Measurements from ENCODE around the gene CPEB4. TPM values are rescaled to one million over a fixed set of nuclear protein-coding genes. Genes with fewer than 3 reads are reported as not detected.

Gene CPEB4
- total and polyA plus RNA-seq, 2 experiments from 2014 or later = 6.2 to 11.6 TPM

DNA sequence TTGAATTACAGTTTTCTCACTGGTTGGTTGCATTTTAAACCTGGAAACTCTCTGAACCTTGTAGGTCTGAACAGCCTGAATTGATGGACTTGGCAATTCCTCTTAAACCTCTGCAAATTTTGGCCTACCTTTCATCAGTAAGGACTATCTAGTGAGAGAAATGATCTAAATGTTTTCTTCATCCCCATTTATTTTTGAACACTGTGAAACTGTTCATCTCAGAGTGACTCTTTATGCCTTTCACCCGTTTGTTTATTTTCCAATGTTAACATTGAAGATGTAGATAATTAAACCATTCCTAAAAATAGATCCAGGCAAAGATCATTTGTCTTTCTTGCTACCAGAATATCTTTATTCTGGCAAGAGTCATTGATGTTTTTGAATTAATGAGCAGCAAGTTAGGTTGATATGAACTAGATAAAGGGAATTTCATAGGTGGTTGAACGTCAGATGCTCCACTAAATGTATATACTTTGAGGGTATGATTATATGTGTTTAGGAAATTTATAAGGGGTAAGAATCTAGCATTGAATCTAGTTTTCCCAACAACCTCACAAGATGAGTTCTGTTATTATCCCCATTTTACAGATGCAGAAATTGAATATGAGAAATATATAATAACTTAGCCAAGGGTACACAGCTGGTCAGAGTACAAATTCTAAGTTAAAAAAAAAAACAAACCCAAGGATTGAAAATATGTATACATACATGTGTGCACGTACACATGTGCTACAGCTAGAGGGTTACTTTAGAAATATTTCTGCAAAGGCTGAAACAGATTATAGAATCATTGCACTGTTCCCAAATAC is 3.4 kb downstream of the CPEB4 start:
- H3K36me3 ChIP-seq (ENCODE audit: low read depth) = no peaks in the 10 kb centered on the region
- peak overlapping the region; percentile 52 for H3K27ac ChIP-seq
- peaks cover 84% of the 10 kb centered on the region for H3K79me2 ChIP-seq (ENCODE audit: insufficient read depth)
- no peaks in the 10 kb centered on the region for H3F3A ChIP-seq (ENCODE audit: insufficient read depth)
- H3K4me3 ChIP-seq = peak overlapping the region; percentile 100
- no peaks in the 10 kb centered on the region for H4K20me1 ChIP-seq (ENCODE audit: insufficient read depth)
- peak overlapping the region; percentile 90 for H3K9ac ChIP-seq
- peak; percentile 31 for DNase-seq
- 43 to 44% methylated on average over 3 of the region's 3 CpGs for WGBS, 2 experiments (ENCODE audit: low coverage in 1 of 2, low lambda C conversion rate in 2 of 2, missing lambda C conversion rate in 2 of 2)
- peak overlapping the region; percentile 92 for H3K4me2 ChIP-seq (ENCODE audit: unreplicated experiment)
- in situ Hi-C loops (cut with MboI) = no loop called here
- H3K9me3 ChIP-seq (ENCODE audit: low read depth) = no peaks in the 10 kb centered on the region
- H3K4me1 ChIP-seq (ENCODE audit: insufficient read depth) = peaks cover 37% of the 10 kb centered on the region
- TF ChIP-seq EZH2 (IDR thresholded peaks at IDR 0.05; ENCODE audit: insufficient read depth, poor library complexity, severe bottlenecking) (no peak), EZH2phosphoT487 (IDR thresholded peaks at IDR 0.05; ENCODE audit: insufficient read depth, low read depth) (no peak)
- no peaks in the 10 kb centered on the region for H3K27me3 ChIP-seq (replicated peaks; ENCODE audit: insufficient read depth)
- H3K9me2 ChIP-seq (ENCODE audit: insufficient read depth) = no peaks in the 10 kb centered on the region
- no peak overlapping the region for H2AFZ ChIP-seq

DNA sequence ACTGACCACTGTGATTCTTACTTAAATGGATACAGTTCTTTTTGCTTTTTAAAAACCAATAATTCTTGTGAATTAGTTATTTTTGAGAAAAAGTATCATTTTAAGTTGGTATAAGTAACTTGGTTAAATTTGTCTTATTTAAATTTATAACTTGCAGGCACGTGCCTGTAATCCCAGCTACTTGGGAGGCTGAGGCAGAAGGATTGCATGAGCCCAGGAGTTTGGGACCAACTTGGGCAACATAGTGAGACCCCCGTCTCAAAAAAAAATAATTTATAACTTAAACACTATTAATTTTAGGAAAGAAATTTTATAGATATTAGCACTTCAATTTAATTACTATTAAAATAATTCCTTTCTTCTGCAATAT is 5.0 kb downstream of the CPEB4 start:
- no peak for TF ChIP-seq EZH2phosphoT487 (IDR thresholded peaks at IDR 0.05; ENCODE audit: insufficient read depth, low read depth)
- no peak for TF ChIP-seq EZH2 (IDR thresholded peaks at IDR 0.05; ENCODE audit: insufficient read depth, poor library complexity, severe bottlenecking)
- Histone ChIP-seq H3K79me2 (ENCODE audit: insufficient read depth) (peaks cover 100% of the 10 kb centered on the region), H3K4me3 (peak overlapping the region; percentile 100)

DNA sequence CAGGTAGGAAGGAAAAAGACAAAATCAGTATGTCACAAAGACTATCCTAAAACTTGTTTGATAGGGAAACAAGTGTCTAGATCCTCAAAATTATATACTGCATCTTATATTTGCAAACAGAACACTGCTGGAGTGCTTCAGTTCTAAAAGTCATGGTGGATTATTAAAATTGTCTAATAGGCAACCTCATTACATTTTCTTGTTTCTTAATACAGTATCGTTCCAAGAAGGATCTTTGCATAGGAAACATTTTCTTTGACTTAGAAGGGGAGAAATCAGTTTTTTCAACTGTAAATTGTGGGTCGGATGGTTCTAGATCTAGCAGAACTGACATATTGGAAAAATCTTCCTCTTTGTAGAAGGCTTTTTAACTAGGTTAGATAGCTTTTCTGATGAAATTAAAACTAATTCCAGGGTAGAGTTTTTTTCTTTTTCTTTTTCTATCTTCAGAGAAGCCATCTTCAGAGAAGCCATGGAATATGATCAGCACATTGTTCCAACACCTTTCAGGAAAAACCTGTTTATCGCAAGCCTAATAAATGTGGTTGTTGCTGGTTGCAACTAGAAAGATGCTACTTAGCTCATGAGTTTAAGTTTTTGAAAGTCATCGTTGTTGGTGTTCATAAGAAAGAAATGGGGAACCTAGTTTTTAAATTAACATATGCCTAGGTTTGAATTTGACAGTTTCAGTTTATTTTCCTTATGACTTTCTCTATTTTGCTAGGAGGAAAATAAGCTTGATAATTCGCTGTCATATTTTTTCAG is 7.4 kb downstream of the CPEB4 start:
- WGBS, 2 experiments (ENCODE audit: low coverage in 1 of 2, low lambda C conversion rate in 2 of 2, missing lambda C conversion rate in 2 of 2) = 80 to 83% methylated on average over 5 of the region's 5 CpGs
- no peaks in the 10 kb centered on the region for H4K20me1 ChIP-seq (ENCODE audit: insufficient read depth)

More for the DNA sequence above, 5.0 kb downstream of the CPEB4 start:
- Histone ChIP-seq H3K36me3 (ENCODE audit: low read depth) (no peaks in the 10 kb centered on the region), H3K9me2 (ENCODE audit: insufficient read depth) (no peaks in the 10 kb centered on the region), H3K27me3 (replicated peaks; ENCODE audit: insufficient read depth) (no peaks in the 10 kb centered on the region), H3K4me1 (ENCODE audit: insufficient read depth) (peaks cover 37% of the 10 kb centered on the region), H3K9me3 (ENCODE audit: low read depth) (no peaks in the 10 kb centered on the region), H2AFZ (no peak overlapping the region), H3F3A (ENCODE audit: insufficient read depth) (no peaks in the 10 kb centered on the region), H3K27ac (no peak overlapping the region), H4K20me1 (ENCODE audit: insufficient read depth) (no peaks in the 10 kb centered on the region), H3K4me2 (ENCODE audit: unreplicated experiment) (peak overlapping the region; percentile 92), H3K9ac (peak overlapping the region; percentile 90)
- in situ Hi-C loops (cut with MboI) = no loop called here
- WGBS, 2 experiments (ENCODE audit: low coverage in 1 of 2, low lambda C conversion rate in 2 of 2, missing lambda C conversion rate in 2 of 2) = 93 to 96% methylated on average over 2 of the region's 2 CpGs
- no peak for DNase-seq

DNA sequence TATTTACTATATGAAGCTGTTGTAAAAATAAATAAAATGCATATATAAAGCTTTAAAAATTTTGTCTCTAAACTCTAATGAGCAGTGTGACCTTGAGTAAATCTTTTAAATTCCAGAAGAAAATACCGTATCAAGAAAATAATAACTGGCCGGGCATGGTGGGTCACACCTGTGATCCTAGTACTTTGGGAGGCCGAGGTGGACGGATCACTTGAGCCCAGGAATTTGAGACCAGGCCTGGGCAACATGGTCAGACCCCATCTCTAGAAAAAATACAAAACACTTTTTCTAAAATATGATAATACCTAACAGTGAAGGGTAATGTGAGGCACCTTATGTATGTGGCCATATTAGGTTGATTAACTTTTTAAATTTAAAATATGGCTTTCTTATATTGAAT is 8.5 kb downstream of the CPEB4 start:
- H3K4me1 ChIP-seq (ENCODE audit: insufficient read depth) = peaks cover 21% of the 10 kb centered on the region
- H4K20me1 ChIP-seq (ENCODE audit: insufficient read depth) = no peaks in the 10 kb centered on the region
- H3K9me3 ChIP-seq (ENCODE audit: low read depth) = no peaks in the 10 kb centered on the region
- no peak overlapping the region for H3K4me3 ChIP-seq
- no peak for TF ChIP-seq EZH2 (IDR thresholded peaks at IDR 0.05; ENCODE audit: insufficient read depth, poor library complexity, severe bottlenecking)
- no peak for TF ChIP-seq EZH2phosphoT487 (IDR thresholded peaks at IDR 0.05; ENCODE audit: insufficient read depth, low read depth)
- peaks cover 100% of the 10 kb centered on the region for H3K79me2 ChIP-seq (ENCODE audit: insufficient read depth)
- H3K36me3 ChIP-seq (ENCODE audit: low read depth) = no peaks in the 10 kb centered on the region
- in situ Hi-C loops (cut with MboI) = no loop called here
- no peak overlapping the region for H2AFZ ChIP-seq
- no peak overlapping the region for H3K27ac ChIP-seq
- H3F3A ChIP-seq (ENCODE audit: insufficient read depth) = no peaks in the 10 kb centered on the region
- no peak overlapping the region for H3K4me2 ChIP-seq (ENCODE audit: unreplicated experiment)
- no peaks in the 10 kb centered on the region for H3K27me3 ChIP-seq (replicated peaks; ENCODE audit: insufficient read depth)
- DNase-seq = no peak
- 91 to 95% methylated on average over 4 of the region's 4 CpGs for WGBS, 2 experiments (ENCODE audit: low coverage in 1 of 2, low lambda C conversion rate in 2 of 2, missing lambda C conversion rate in 2 of 2)
- no peak overlapping the region for H3K9ac ChIP-seq
- no peaks in the 10 kb centered on the region for H3K9me2 ChIP-seq (ENCODE audit: insufficient read depth)

More for the DNA sequence above, 7.4 kb downstream of the CPEB4 start:
- Histone ChIP-seq H3K9ac (no peak overlapping the region), H3K4me1 (ENCODE audit: insufficient read depth) (peaks cover 26% of the 10 kb centered on the region), H3K79me2 (ENCODE audit: insufficient read depth) (peaks cover 100% of the 10 kb centered on the region), H3K4me3 (no peak overlapping the region), H3F3A (ENCODE audit: insufficient read depth) (no peaks in the 10 kb centered on the region), H3K27ac (no peak overlapping the region), H2AFZ (no peak overlapping the region), H3K4me2 (ENCODE audit: unreplicated experiment) (no peak overlapping the region), H3K9me2 (ENCODE audit: insufficient read depth) (no peaks in the 10 kb centered on the region), H3K36me3 (ENCODE audit: low read depth) (no peaks in the 10 kb centered on the region), H3K27me3 (replicated peaks; ENCODE audit: insufficient read depth) (no peaks in the 10 kb centered on the region), H3K9me3 (ENCODE audit: low read depth) (no peaks in the 10 kb centered on the region)
- no peak for DNase-seq
- in situ Hi-C loops (cut with MboI) = no loop called here
- no peak for TF ChIP-seq EZH2 (IDR thresholded peaks at IDR 0.05; ENCODE audit: insufficient read depth, poor library complexity, severe bottlenecking)

All from GM23248 (cell line).